Brain microvascular endothelial cell (primary cell): ENCODE results near the gene KNSTRN.

Experiments
- DNase-seq: peaks from one replicate; pipeline ENCODE4 v3.0.0-alpha.2; 2020
- H3K27ac ChIP-seq: fragments of 250-450 bp; sonication (Bioruptor Pico); 2 replicates; pipeline ENCODE4 v1.5.1; 2020; ENCODE audit warnings: mild to moderate bottlenecking, moderate library complexity
- H3K27me3 ChIP-seq: fragments of 250-450 bp; sonication (Bioruptor Pico); replicated peaks from 2 replicates; pipeline ENCODE4 v1.5.1; 2020; ENCODE audit warnings: mild to moderate bottlenecking
- H3K36me3 ChIP-seq: fragments of 250-450 bp; sonication (Bioruptor Pico); replicated peaks from 2 replicates; pipeline ENCODE4 v1.5.1; 2020; ENCODE audit warnings: mild to moderate bottlenecking
- H3K4me3 ChIP-seq: 2 replicates; pipeline ENCODE4 v1.5.1; 2011; ENCODE audit warnings: low read depth, mild to moderate bottlenecking, control low read depth, low read length, moderate library complexity
- CTCF ChIP-seq: IDR thresholded peaks from 2 replicates; pipeline ENCODE4 v1.5.1; 2011; ENCODE audit warnings: low read depth, mild to moderate bottlenecking, moderate library complexity, low read length, control low read depth, inconsistent platforms; ENCODE audit errors: missing control alignments
- in situ Hi-C: cut with HindIII; loops from 2 replicates; pipeline ENCODE4 v1.10.0; 2017; ENCODE audit warnings: low sequenced_read_pairs, low pct_ligation_motif_present

Gene KNSTRN

GRCh38 chr15:40397688-40398412, 15.3 kb downstream of the KNSTRN start:
- TF ChIP-seq CTCF: no peak
- Histone ChIP-seq H3K36me3 (peaks cover 13% of the 10 kb centered on the region), H3K4me3 (no peak overlapping the region), H3K27me3 (no peaks in the 10 kb centered on the region), H3K27ac (no peak overlapping the region)
- DNase-seq: no peak
- in situ Hi-C loops: no loop called here

GRCh38 chr15:40398413-40398873, 15.9 kb downstream of the KNSTRN start:
- in situ Hi-C loops: no loop called here
- no peak for TF ChIP-seq CTCF

GRCh38 chr15:40399370-40399769, 16.8 kb downstream of the KNSTRN start:
- no peak overlapping the region for H3K4me3 ChIP-seq
- in situ Hi-C loops: no loop called here
- H3K27ac ChIP-seq: no peak overlapping the region
- DNase-seq: no peak
- H3K36me3 ChIP-seq: no peaks in the 10 kb centered on the region
- no peaks in the 10 kb centered on the region for H3K27me3 ChIP-seq
- no peak for TF ChIP-seq CTCF

More at GRCh38 chr15:40398413-40398873, 15.9 kb downstream of the KNSTRN start:
- DNase-seq: no peak
- Histone ChIP-seq H3K36me3 (peaks cover 8% of the 10 kb centered on the region), H3K27me3 (no peaks in the 10 kb centered on the region), H3K4me3 (no peak overlapping the region), H3K27ac (no peak overlapping the region)

- peak; percentile 96 for DNase-seq
- Histone ChIP-seq H3K4me3 (peak within 1 kb of the TSS; percentile 91), H3K27ac (peak within 1 kb of the TSS; percentile 68), H3K27me3 (no peaks in the 10 kb centered on the region), H3K36me3 (peaks cover 8% of the 10 kb centered on the region)
- in situ Hi-C loops: no loop called here
- TF ChIP-seq CTCF: no peak
Measured at GRCh38 chr15:40405501-40406381, 23.2 kb downstream of the KNSTRN start, which contains the start of gene IVD. Gene IVD, plus strand, starts transcription at chr15:40405795. Its CDS starts 33 bp downstream, at chr15:40405828.

- TF ChIP-seq CTCF: no peak
- H3K4me3 ChIP-seq: no peak overlapping the region
- no peak for DNase-seq
- in situ Hi-C loops: no loop called here
- peaks cover 23% of the 10 kb centered on the region for H3K36me3 ChIP-seq
- H3K27me3 ChIP-seq: no peaks in the 10 kb centered on the region
- H3K27ac ChIP-seq: no peak overlapping the region
Measured at GRCh38 chr15:40407330-40407990, 24.9 kb downstream of the KNSTRN start.
